HUES64 (cell line): ENCODE data around the gene PPDPF.

Experiments
- H3K27ac ChIP-seq: 2 replicates; pipeline ENCODE4 v1.7.0; 2013; ENCODE audit warnings: low read depth, low read length, inconsistent platforms
- H3K27me3 ChIP-seq: 2 replicates; pipeline ENCODE4 v1.6.1; 2013; ENCODE audit warnings: mild to moderate bottlenecking, low read length; ENCODE audit not compliant: insufficient read depth
- H3K36me3 ChIP-seq: 2 replicates; pipeline ENCODE4 v1.6.1; 2013; ENCODE audit warnings: mild to moderate bottlenecking, low read length; ENCODE audit not compliant: insufficient read depth
- H3K4me1 ChIP-seq: 2 replicates; pipeline ENCODE4 v1.6.1; 2013; ENCODE audit warnings: mild to moderate bottlenecking, low read length, moderate library complexity; ENCODE audit not compliant: insufficient read depth
- H3K4me3 ChIP-seq: 2 replicates; pipeline ENCODE4 v1.5.1; 2013; ENCODE audit warnings: mild to moderate bottlenecking, low read length, moderate library complexity
- H3K9ac ChIP-seq: 2 replicates; pipeline ENCODE4 v1.6.1; 2013; ENCODE audit warnings: mild to moderate bottlenecking, low read depth, low read length
- H3K9me3 ChIP-seq: 2 replicates; pipeline ENCODE4 v1.6.1; 2013; ENCODE audit warnings: low read depth, low read length; ENCODE audit not compliant: insufficient read depth
- WGBS: fragments of 150-250, 120-280 bp; methylation state at CpG from one replicate; pipeline ENCODE4 v1.1.7; 2013; ENCODE audit warnings: missing lambda C conversion rate; 5-methylcytosine and 5-hydroxymethylcytosine counted together

The PPDPF gene

GRCh38 chr20:63525185-63525584, 4.6 kb downstream of the PPDPF start:
- H3K9ac ChIP-seq, result no peak overlapping the region
- no peaks in the 10 kb centered on the region for H3K4me1 ChIP-seq
- peaks cover 9% of the 10 kb centered on the region; the same call in 1 of the 2 replicates for H3K9me3 ChIP-seq
- H3K27ac ChIP-seq, result no peak overlapping the region
- no peak overlapping the region for H3K4me3 ChIP-seq
- 70% methylated on average over 3 of the region's 3 CpGs for whole genome bisulfite sequencing
- peaks cover 20% of the 10 kb centered on the region for H3K36me3 ChIP-seq
- H3K27me3 ChIP-seq, result no peaks in the 10 kb centered on the region

DNA sequence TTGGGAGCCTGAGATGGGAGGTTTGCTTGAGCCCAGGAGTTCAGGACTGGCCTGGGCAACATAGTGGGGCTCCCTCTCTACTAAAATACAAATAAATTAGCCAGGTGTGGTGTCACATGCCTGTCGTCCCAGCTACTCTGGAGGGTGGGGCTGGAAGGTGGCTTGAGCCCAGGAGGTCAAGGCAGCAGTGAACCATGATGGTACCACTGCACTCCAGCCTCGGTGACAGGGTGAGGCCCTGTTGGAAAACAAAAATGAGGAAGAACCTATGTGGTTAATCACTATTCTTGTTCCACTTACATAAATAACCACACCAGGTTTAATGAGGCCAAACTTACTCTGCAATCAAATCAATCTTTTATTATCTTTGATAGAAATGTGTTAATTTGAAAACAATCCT, 5.4 kb downstream of the PPDPF start:
- peaks cover 20% of the 10 kb centered on the region for H3K36me3 ChIP-seq
- no peak overlapping the region for H3K4me3 ChIP-seq
- H3K9ac ChIP-seq, result no peak overlapping the region
- no peak overlapping the region for H3K27ac ChIP-seq
- H3K27me3 ChIP-seq, result no peaks in the 10 kb centered on the region
- WGBS, result 65% methylated on average over 2 of the region's 2 CpGs
- no peaks in the 10 kb centered on the region for H3K4me1 ChIP-seq
- peaks cover 9% of the 10 kb centered on the region; the same call in 1 of the 2 replicates for H3K9me3 ChIP-seq

DNA sequence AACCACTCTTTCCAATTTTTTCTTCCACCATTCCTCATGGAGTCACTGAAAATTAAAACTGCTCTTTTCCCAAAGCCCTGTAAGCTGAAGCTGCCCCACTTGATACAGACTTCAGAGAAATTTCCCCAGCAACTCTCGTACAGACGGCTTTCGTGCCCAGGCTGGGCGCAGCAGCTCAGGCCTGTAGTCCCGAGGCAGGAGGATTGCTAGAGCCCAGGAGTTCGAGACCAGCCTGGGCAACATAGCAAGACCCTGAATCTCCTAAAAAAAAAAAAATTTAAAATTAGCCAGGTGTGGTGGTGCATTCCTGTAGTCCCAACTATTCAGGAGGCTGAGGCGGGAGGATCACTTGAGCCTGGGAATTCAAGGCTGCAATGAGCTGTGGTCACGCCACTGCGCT, 6.6 kb downstream of the PPDPF start:
- Histone ChIP-seq H3K9me3 (peaks cover 9% of the 10 kb centered on the region; the same call in 1 of the 2 replicates), H3K4me1 (no peaks in the 10 kb centered on the region), H3K36me3 (peaks cover 16% of the 10 kb centered on the region), H3K27me3 (no peaks in the 10 kb centered on the region), H3K4me3 (no peak overlapping the region), H3K9ac (no peak overlapping the region), H3K27ac (no peak overlapping the region)
- 91% methylated on average over 9 of the region's 9 CpGs for WGBS

GRCh38 chr20:63529180-63529860, 8.8 kb downstream of the PPDPF start:
- Histone ChIP-seq H3K4me3 (no peak overlapping the region), H3K4me1 (no peaks in the 10 kb centered on the region)
- WGBS, result 92% methylated on average over 27 of the region's 27 CpGs

GRCh38 chr20:63529861-63530787, 9.6 kb downstream of the PPDPF start:
- no peaks in the 10 kb centered on the region for H3K27me3 ChIP-seq
- H3K36me3 ChIP-seq, result no peaks in the 10 kb centered on the region
- no peaks in the 10 kb centered on the region for H3K9me3 ChIP-seq
- WGBS, result 91% methylated on average over 39 of the region's 39 CpGs
- H3K27ac ChIP-seq, result no peak overlapping the region
- no peaks in the 10 kb centered on the region for H3K4me1 ChIP-seq
- H3K4me3 ChIP-seq, result no peak overlapping the region
- H3K9ac ChIP-seq, result no peak overlapping the region

More at GRCh38 chr20:63529180-63529860, 8.8 kb downstream of the PPDPF start:
- H3K9ac ChIP-seq, result no peak overlapping the region
- H3K36me3 ChIP-seq, result no peaks in the 10 kb centered on the region
- no peak overlapping the region for H3K27ac ChIP-seq
- H3K9me3 ChIP-seq, result no peaks in the 10 kb centered on the region
- no peaks in the 10 kb centered on the region for H3K27me3 ChIP-seq

GRCh38 chr20:63530788-63531160, 10.2 kb downstream of the PPDPF start:
- no peaks in the 10 kb centered on the region for H3K4me1 ChIP-seq
- H3K27ac ChIP-seq, result no peak overlapping the region
- no peak overlapping the region for H3K4me3 ChIP-seq
- H3K9me3 ChIP-seq, result no peaks in the 10 kb centered on the region
- WGBS, result 93% methylated on average over 14 of the region's 14 CpGs
- H3K9ac ChIP-seq, result no peak overlapping the region
- no peaks in the 10 kb centered on the region for H3K36me3 ChIP-seq
- no peaks in the 10 kb centered on the region for H3K27me3 ChIP-seq

DNA sequence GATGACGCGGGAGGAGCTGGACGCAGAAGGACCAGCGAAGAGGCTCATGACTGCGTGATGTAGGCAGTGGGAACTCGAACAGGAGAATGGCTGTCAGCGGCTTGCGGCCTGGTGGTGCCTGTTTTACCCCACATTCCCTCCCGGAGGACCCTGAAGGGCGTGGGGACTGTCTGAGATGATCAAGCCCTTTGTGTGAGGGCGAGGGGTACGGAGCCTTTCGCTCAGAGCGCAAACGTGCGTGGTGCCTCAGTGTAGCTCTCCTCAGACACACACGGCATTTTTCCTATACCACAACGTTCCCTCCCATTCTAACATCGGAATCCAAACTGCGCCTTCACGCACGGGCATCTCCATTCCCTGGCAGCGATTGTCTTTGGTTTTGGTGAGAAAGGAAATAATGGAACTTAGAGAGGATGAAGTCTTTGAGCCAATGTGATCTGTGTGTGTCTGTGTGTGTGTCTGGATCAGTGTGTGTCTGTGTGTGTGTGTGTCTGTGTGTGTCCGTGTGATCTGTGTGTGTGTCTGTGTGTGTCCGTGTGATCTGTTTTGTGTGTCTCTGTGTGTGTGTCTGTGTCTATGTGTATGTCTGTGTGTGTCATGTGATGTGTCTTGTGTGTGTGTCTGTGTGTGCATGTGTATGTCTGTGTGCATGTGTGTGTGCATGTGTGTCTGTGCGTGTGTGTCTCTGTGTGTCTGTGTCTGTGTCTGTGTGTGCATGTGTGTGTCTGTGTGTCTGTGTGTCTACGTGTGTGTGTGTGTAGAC, 11.3 kb downstream of the PPDPF start:
- no peaks in the 10 kb centered on the region for H3K36me3 ChIP-seq
- 91% methylated on average over 27 of the region's 27 CpGs for WGBS
- H3K27ac ChIP-seq, result no peak overlapping the region
- H3K9me3 ChIP-seq, result no peaks in the 10 kb centered on the region
- no peaks in the 10 kb centered on the region for H3K4me1 ChIP-seq
- no peak overlapping the region for H3K9ac ChIP-seq
- no peaks in the 10 kb centered on the region for H3K27me3 ChIP-seq
- H3K4me3 ChIP-seq, result no peak overlapping the region

- Histone ChIP-seq H3K4me3 (no peak overlapping the region), H3K27ac (no peak overlapping the region), H3K9ac (no peak overlapping the region), H3K9me3 (no peaks in the 10 kb centered on the region), H3K36me3 (no peaks in the 10 kb centered on the region), H3K27me3 (no peaks in the 10 kb centered on the region), H3K4me1 (no peaks in the 10 kb centered on the region)
- 93% methylated on average over 24 of the region's 24 CpGs for WGBS
These were observed 11.9 kb downstream of the PPDPF start for GRCh38 chr20:63532449-63532971.

GRCh38 chr20:63533388-63533787, 12.8 kb downstream of the PPDPF start:
- no peak overlapping the region for H3K9ac ChIP-seq
- H3K4me3 ChIP-seq, result no peak overlapping the region
- H3K4me1 ChIP-seq, result no peaks in the 10 kb centered on the region
- H3K36me3 ChIP-seq, result no peaks in the 10 kb centered on the region
- WGBS, result 91% methylated on average over 14 of the region's 14 CpGs
- no peaks in the 10 kb centered on the region for H3K9me3 ChIP-seq
- H3K27ac ChIP-seq, result no peak overlapping the region
- H3K27me3 ChIP-seq, result no peaks in the 10 kb centered on the region

GRCh38 chr20:63533871-63534393, 13.4 kb downstream of the PPDPF start:
- no peaks in the 10 kb centered on the region for H3K27me3 ChIP-seq
- H3K9me3 ChIP-seq, result no peaks in the 10 kb centered on the region
- H3K9ac ChIP-seq, result no peak overlapping the region
- no peaks in the 10 kb centered on the region for H3K4me1 ChIP-seq
- no peaks in the 10 kb centered on the region for H3K36me3 ChIP-seq
- no peak overlapping the region for H3K27ac ChIP-seq
- 92% methylated on average over 28 of the region's 28 CpGs for WGBS
- H3K4me3 ChIP-seq, result no peak overlapping the region
